ENCODE results near the gene TRIM45. TPM values are rescaled to one million over a fixed set of nuclear protein-coding genes. Genes with fewer than 3 reads are reported as not detected.

The TRIM45 gene
- 10.3 and 11.7 TPM in 2 replicates for total RNA-seq (2021)
- long read RNA-seq, partial matches to known transcripts = 2 of 33 reads
- long read RNA-seq, other reads (novel, unspliced or antisense) = 28 of 33 reads

- H3K18ac ChIP-seq (ENCODE audit: insufficient read length, low read depth, low read length) = peak within 1 kb of the TSS; percentile 83
- peak within 1 kb of the TSS; percentile 53 for H3K4me2 ChIP-seq (ENCODE audit: insufficient read depth, insufficient read length, low read length)
- H3K23ac ChIP-seq (ENCODE audit: insufficient read length, low read depth, low read length) = no peak within 1 kb of the TSS
- H3K9ac ChIP-seq (ENCODE audit: extremely low read depth, insufficient read length, low read length) = peak within 1 kb of the TSS; percentile 71
- no peaks in the 10 kb centered on the region for H3K27me3 ChIP-seq (ENCODE audit: insufficient read depth, low read length)
- peak within 1 kb of the TSS; percentile 30 to 88 (median 81); a peak in 5 of 7 replicates for H3K27ac Mint-ChIP-seq
- H2AK5ac ChIP-seq (ENCODE audit: insufficient read length, low read length) = no peak within 1 kb of the TSS
- H2BK20ac ChIP-seq (ENCODE audit: low read depth, low read length, poor library complexity, severe bottlenecking) = no peak within 1 kb of the TSS
- H3K56ac ChIP-seq (ENCODE audit: insufficient read length, low read depth, low read length) = no peak within 1 kb of the TSS
- H3T11ph ChIP-seq (ENCODE audit: low read length) = no peak within 1 kb of the TSS
- peak; percentile 96 for DNase-seq
- H3K14ac ChIP-seq (ENCODE audit: insufficient read depth, low read length) = peak within 1 kb of the TSS; percentile 85
- peaks cover 0 to 2% of the 10 kb centered on the region in 2 experiments; a peak in 1 of 5 replicates for H3K9me3 Mint-ChIP-seq
- H4K8ac ChIP-seq (replicated peaks; ENCODE audit: insufficient read length, low read depth, low read length) = no peak within 1 kb of the TSS
- H2BK12ac ChIP-seq (ENCODE audit: insufficient read length, low read depth, low read length) = no peak within 1 kb of the TSS
- no peaks in the 10 kb centered on the region for H3K9me3 ChIP-seq (ENCODE audit: control insufficient read depth, low read depth, low read length)
- no peak within 1 kb of the TSS for H3K4ac ChIP-seq (ENCODE audit: low read depth, low read length)
- no peaks in the 10 kb centered on the region; the same call in 1 of the 2 replicates for H3K27me3 Mint-ChIP-seq (ENCODE audit: low read depth)
- H2BK5ac ChIP-seq (ENCODE audit: insufficient read length, low read length) = no peak within 1 kb of the TSS
- H4K5ac ChIP-seq (ENCODE audit: insufficient read length, low read depth, low read length) = no peak within 1 kb of the TSS
- H3K4me1 Mint-ChIP-seq = peaks cover 19 to 22% of the 10 kb centered on the region in 2 experiments
- WGBS (ENCODE audit: extremely low coverage, insufficient read length, low lambda C conversion rate) = no CpG with 5 or more reads among the region's 71 CpGs
- H4K91ac ChIP-seq (ENCODE audit: insufficient read length, low read depth, low read length) = no peak within 1 kb of the TSS
- TF ChIP-seq CTCF (conservative IDR thresholded peaks at IDR 0.05) = peak; percentile 78
- H3K79me1 ChIP-seq (ENCODE audit: insufficient read depth, low read depth, low read length, poor library complexity, severe bottlenecking) = no peaks in the 10 kb centered on the region
- no peak within 1 kb of the TSS for H2BK15ac ChIP-seq (ENCODE audit: low read depth, low read length)
- peak within 1 kb of the TSS; percentile 10 for H2BK120ac ChIP-seq (ENCODE audit: low read depth, low read length, poor library complexity, severe bottlenecking)
- H3K36me3 Mint-ChIP-seq (ENCODE audit: insufficient read depth in 1 of 3, low read depth in 3 of 3) = peaks cover 5 to 22% (median 18%) of the 10 kb centered on the region in 3 experiments; a peak in 6 of 7 replicates
- H3K27ac ChIP-seq (ENCODE audit: insufficient read length, low read depth, low read length) = no peak within 1 kb of the TSS
- H4K20me1 ChIP-seq (ENCODE audit: control insufficient read depth, insufficient read depth, insufficient read length) = no peaks in the 10 kb centered on the region
- no peak within 1 kb of the TSS for H2AFZ ChIP-seq (ENCODE audit: low read length)
- no peaks in the 10 kb centered on the region for H3K79me2 ChIP-seq (ENCODE audit: insufficient read depth, low read length)
- H3K23me2 ChIP-seq (ENCODE audit: insufficient read length, low read depth, low read length, poor library complexity, severe bottlenecking) = peaks cover 8% of the 10 kb centered on the region
- no peaks in the 10 kb centered on the region for H3K4me1 ChIP-seq (ENCODE audit: insufficient read depth, low read length)
- H3K4me3 Mint-ChIP-seq = peak within 1 kb of the TSS; percentile 82 to 87
Measured at GRCh38 chr1:117121589-117122329, at the start of gene TRIM45. TSS of gene TRIM45 (minus strand) at chr1:117121749. CDS start at chr1:117121201, 548 bp downstream.

Measured in H9 (cell line).